Lower leg skin (tissue), 4 donors: ENCODE results near the gene MYO1B. TPM values are rescaled to one million over a fixed set of nuclear protein-coding genes. Genes with fewer than 3 reads are reported as not detected.

ENCODE experiments used
- DNase-seq, 2 donors: peaks; one replicate each; pipeline ENCODE4 v3.0.0-alpha.2; 2019; ENCODE audit warnings: low spot score in 2 of 2
- H3K4me3 ChIP-seq: fragments of 200-600 bp; sonication (generic); 2 replicates; pipeline ENCODE4 v1.5.1; 2017; ENCODE audit warnings: mild to moderate bottlenecking, low read depth; ENCODE audit not compliant: poor library complexity, severe bottlenecking
- CTCF ChIP-seq, 3 donors: fragments of 450-650 bp; IDR thresholded peaks; one replicate each; pipeline ENCODE4 v1.5.1; 2016; ENCODE audit warnings: antibody characterized with exemption in 3 of 3, mild to moderate bottlenecking in 3 of 3, moderate library complexity in 2 of 3
- POLR2A ChIP-seq, 2 donors: fragments of 450-650 bp; IDR thresholded peaks; one replicate each; pipeline ENCODE4 v1.6.1; 2016 to 2017; ENCODE audit warnings: antibody characterized with exemption in 2 of 2, mild to moderate bottlenecking in 1 of 2, moderate library complexity in 1 of 2
- WGBS, 2 donors: methylation state at CpG; one replicate each; pipeline ENCODE4 v1.1.5; 2018; 5-methylcytosine and 5-hydroxymethylcytosine counted together
- intact Hi-C: fragments of 100-400 bp; cut with DNase I; formaldehyde crosslinking; loops from one replicate; pipeline ENCODE4 v1.15.0; 2023; ENCODE audit warnings: low total_unique reads
- total RNA-seq, 4 donors: library from RNA; depleted of rRNA; stranded (reverse); fragments of >200 nt; gene quantifications; one replicate each; pipeline ENCODE4 v1.1.0, GENCODE V29; 2016

Gene MYO1B
- total RNA-seq, 4 donors from 2014 or later, result 24.6 to 53.0 (median 36.9) TPM

- H3K4me3 ChIP-seq, result no peak overlapping the region
- intact Hi-C loops, result no loop called here
- 90 to 96% methylated on average over 7 of the region's 7 CpGs for WGBS, 2 donors
- no peak for DNase-seq
- TF ChIP-seq POLR2A (IDR thresholded peaks at IDR 0.05) (no peak), CTCF (IDR thresholded peaks at IDR 0.05) (no peak)
Observed at GRCh38 chr2:191280290-191280689, 35.1 kb downstream of the MYO1B start.

- TF ChIP-seq CTCF (IDR thresholded peaks at IDR 0.05) (no peak), POLR2A (IDR thresholded peaks at IDR 0.05) (no peak)
- 86 to 90% methylated on average over 13 of the region's 13 CpGs for WGBS, 2 donors
- intact Hi-C loops, result no loop called here
- no peak for DNase-seq
- H3K4me3 ChIP-seq, result no peak overlapping the region
Observed at GRCh38 chr2:191280834-191281756, 35.9 kb downstream of the MYO1B start.

- TF ChIP-seq POLR2A (IDR thresholded peaks at IDR 0.05) (no peak), CTCF (IDR thresholded peaks at IDR 0.05) (no peak)
- H3K4me3 ChIP-seq, result no peak overlapping the region
- intact Hi-C loops, result no loop called here
- no peak for DNase-seq
- WGBS, 2 donors, result 79 to 82% methylated on average over 11 of the region's 11 CpGs
Observed at GRCh38 chr2:191285252-191285651, 40.0 kb downstream of the MYO1B start.

GRCh38 chr2:191287820-191288219 lies 42.6 kb downstream of the MYO1B start:
- no peak for DNase-seq
- 75 to 85% methylated on average over 4 of the region's 4 CpGs for WGBS, 2 donors
- TF ChIP-seq CTCF (IDR thresholded peaks at IDR 0.05), result no peak
- no peak for TF ChIP-seq POLR2A (IDR thresholded peaks at IDR 0.05)
- intact Hi-C loops, result no loop called here
- H3K4me3 ChIP-seq, result no peak overlapping the region

GRCh38 chr2:191289049-191289448 lies 43.8 kb downstream of the MYO1B start:
- 78 to 79% methylated on average over 7 of the region's 7 CpGs for WGBS, 2 donors
- TF ChIP-seq POLR2A (IDR thresholded peaks at IDR 0.05) (no peak), CTCF (IDR thresholded peaks at IDR 0.05) (no peak)
- no peak overlapping the region for H3K4me3 ChIP-seq
- intact Hi-C loops, result no loop called here
- no peak for DNase-seq
